ENCODE results near the gene C10orf62.

Gene C10orf62

GRCh38 chr10:97607095-97607636 is 17.6 kb downstream of the C10orf62 start:
- no peak for DNase-seq (ENCODE audit: low read depth)
- TF ChIP-seq CTCF (IDR thresholded peaks at IDR 0.05; ENCODE audit: low read depth, low read length, missing control alignments): no peak
- no peak overlapping the region for H3K4me3 ChIP-seq (ENCODE audit: low read depth, low read length)

- no peak for TF ChIP-seq CTCF (IDR thresholded peaks at IDR 0.05; ENCODE audit: low read depth, low read length, missing control alignments)
- H3K4me3 ChIP-seq (ENCODE audit: low read depth, low read length): no peak overlapping the region
- DNase-seq (ENCODE audit: low read depth): no peak
These were observed 19.6 kb downstream of the C10orf62 start for GRCh38 chr10:97608991-97609561.

- TF ChIP-seq CTCF (IDR thresholded peaks at IDR 0.05; ENCODE audit: low read depth, low read length, missing control alignments): no peak
- no peak for DNase-seq (ENCODE audit: low read depth)
These were observed 22.0 kb downstream of the C10orf62 start for GRCh38 chr10:97611473-97611872.

GRCh38 chr10:97612386-97612785 is 22.9 kb downstream of the C10orf62 start:
- H3K4me3 ChIP-seq (ENCODE audit: low read depth, low read length): no peak overlapping the region
- DNase-seq (ENCODE audit: low read depth): no peak
- TF ChIP-seq CTCF (IDR thresholded peaks at IDR 0.05; ENCODE audit: low read depth, low read length, missing control alignments): peak; percentile 19

More at GRCh38 chr10:97611473-97611872, 22.0 kb downstream of the C10orf62 start:
- no peak overlapping the region for H3K4me3 ChIP-seq (ENCODE audit: low read depth, low read length)

GRCh38 chr10:97618285-97618684 is 28.8 kb downstream of the C10orf62 start:
- no peak for TF ChIP-seq CTCF (IDR thresholded peaks at IDR 0.05; ENCODE audit: low read depth, low read length, missing control alignments)
- no peak for DNase-seq (ENCODE audit: low read depth)
- no peak overlapping the region for H3K4me3 ChIP-seq (ENCODE audit: low read depth, low read length)

- no peak for DNase-seq (ENCODE audit: low read depth)
- no peak overlapping the region for H3K4me3 ChIP-seq (ENCODE audit: low read depth, low read length)
- TF ChIP-seq CTCF (IDR thresholded peaks at IDR 0.05; ENCODE audit: low read depth, low read length, missing control alignments): no peak
These were observed 29.2 kb downstream of the C10orf62 start for GRCh38 chr10:97618733-97619132.

- no peak for DNase-seq (ENCODE audit: low read depth)
- H3K4me3 ChIP-seq (ENCODE audit: low read depth, low read length): no peak overlapping the region
- TF ChIP-seq CTCF (IDR thresholded peaks at IDR 0.05; ENCODE audit: low read depth, low read length, missing control alignments): no peak
These were observed 33.8 kb downstream of the C10orf62 start for GRCh38 chr10:97623277-97623676.
